WERI-Rb-1 (cell line): ENCODE measurements around the gene C1QL2.

Source experiments
- DNase-seq: peaks from one replicate; pipeline ENCODE4 v3.0.0-alpha.2; 2020
- H3K27ac ChIP-seq: fragments of 250-450 bp; sonication (Bioruptor Pico); 2 replicates; pipeline ENCODE4 v1.5.1; 2020; ENCODE audit warnings: mild to moderate bottlenecking, moderate library complexity
- H3K27me3 ChIP-seq: fragments of 250-450 bp; sonication (Bioruptor Pico); 2 replicates; pipeline ENCODE4 v1.5.1; 2021; ENCODE audit warnings: mild to moderate bottlenecking, low read depth, moderate library complexity; ENCODE audit not compliant: insufficient read depth, severe bottlenecking
- H3K36me3 ChIP-seq: fragments of 250-450 bp; sonication (Bioruptor Pico); 2 replicates; pipeline ENCODE4 v1.5.1; 2020; ENCODE audit warnings: mild to moderate bottlenecking, moderate library complexity
- H3K4me3 ChIP-seq: 2 replicates; pipeline ENCODE4 v1.5.1; 2011; ENCODE audit warnings: low read depth, mild to moderate bottlenecking, control low read depth, low read length
- H3K9me3 ChIP-seq: fragments of 250-450 bp; sonication (Bioruptor Pico); 2 replicates; pipeline ENCODE4 v1.5.1; 2021; ENCODE audit warnings: mild to moderate bottlenecking, moderate library complexity; ENCODE audit not compliant: severe bottlenecking
- CTCF ChIP-seq: IDR thresholded peaks from 2 replicates; pipeline ENCODE4 v1.5.1; 2011; ENCODE audit warnings: low read depth, mild to moderate bottlenecking, control low read depth, inconsistent platforms, low read length

C1QL2 gene

GRCh38 chr2:119196301-119197125 is 38.0 kb upstream of the C1QL2 start:
- Histone ChIP-seq H3K4me3 (no peak overlapping the region), H3K9me3 (no peaks in the 10 kb centered on the region), H3K27ac (no peak overlapping the region), H3K27me3 (no peaks in the 10 kb centered on the region), H3K36me3 (no peaks in the 10 kb centered on the region)
- DNase-seq: no peak
- TF ChIP-seq CTCF: no peak

GRCh38 chr2:119195887-119196286 is 37.3 kb upstream of the C1QL2 start:
- Histone ChIP-seq H3K27ac (no peak overlapping the region), H3K4me3 (no peak overlapping the region)
- TF ChIP-seq CTCF: no peak

GRCh38 chr2:119195001-119195400 is 36.5 kb upstream of the C1QL2 start:
- no peak for DNase-seq
- H3K36me3 ChIP-seq: no peaks in the 10 kb centered on the region
- no peak overlapping the region for H3K4me3 ChIP-seq
- no peak overlapping the region for H3K27ac ChIP-seq
- no peaks in the 10 kb centered on the region for H3K9me3 ChIP-seq
- no peak for TF ChIP-seq CTCF
- no peaks in the 10 kb centered on the region for H3K27me3 ChIP-seq

More at GRCh38 chr2:119195887-119196286, 37.3 kb upstream of the C1QL2 start:
- Histone ChIP-seq H3K9me3 (no peaks in the 10 kb centered on the region), H3K36me3 (no peaks in the 10 kb centered on the region), H3K27me3 (no peaks in the 10 kb centered on the region)
- DNase-seq: no peak

- TF ChIP-seq CTCF: no peak
Measured at GRCh38 chr2:119192893-119193292, 34.3 kb upstream of the C1QL2 start.

GRCh38 chr2:119190321-119191111 is 32.0 kb upstream of the C1QL2 start:
- H3K27me3 ChIP-seq: no peaks in the 10 kb centered on the region
- no peak for DNase-seq
- no peaks in the 10 kb centered on the region for H3K36me3 ChIP-seq
- H3K27ac ChIP-seq: no peak overlapping the region
- no peaks in the 10 kb centered on the region for H3K9me3 ChIP-seq
- H3K4me3 ChIP-seq: no peak overlapping the region
- TF ChIP-seq CTCF: no peak

More at GRCh38 chr2:119192893-119193292, 34.3 kb upstream of the C1QL2 start:
- no peak for DNase-seq
- no peaks in the 10 kb centered on the region for H3K9me3 ChIP-seq
- H3K27me3 ChIP-seq: no peaks in the 10 kb centered on the region
- H3K4me3 ChIP-seq: no peak overlapping the region
- H3K27ac ChIP-seq: no peak overlapping the region
- no peaks in the 10 kb centered on the region for H3K36me3 ChIP-seq
